HepG2 (cell line): ENCODE results near the gene SHFL.

Source experiments
- ARID3A ChIP-seq: IDR thresholded peaks from 2 replicates; pipeline ENCODE4 v1.6.1; 2012; ENCODE audit warnings: low read depth, low read length, improper control_type of control experiment
- CTCF ChIP-seq: sonication (generic); formaldehyde crosslinking; IDR thresholded peaks from 2 replicates; pipeline ENCODE4 v1.5.0; 2020; ENCODE audit warnings: mild to moderate bottlenecking, missing genetic modification reagents, moderate library complexity
- USF2 ChIP-seq, 2 experiments: sonication (generic) in 1 of 2; formaldehyde crosslinking in 1 of 2; IDR thresholded peaks; 2 replicates each; pipeline versions ENCODE4 v1.5.1 to v1.6.1; 2011 to 2020; ENCODE audit warnings: borderline replicate concordance in 1 of 2, low read depth in 1 of 2, low read length in 1 of 2, mild to moderate bottlenecking in 1 of 2, missing genetic modification reagents in 1 of 2, moderate library complexity in 1 of 2
- ZNF225 ChIP-seq: sonication (generic); formaldehyde crosslinking; IDR thresholded peaks from 2 replicates; pipeline ENCODE4 v1.4.0; 2020; ENCODE audit warnings: mild to moderate bottlenecking, missing genetic modification reagents

- TF ChIP-seq ZNF225 (CRISPR knock-in tag): no peak
- TF ChIP-seq CTCF (CRISPR knock-in tag): no peak
- TF ChIP-seq USF2 (IDR thresholded peaks at IDR 0.05; ENCODE audit: low read depth, low read length): no peak
- TF ChIP-seq USF2 (CRISPR knock-in tag; IDR thresholded peaks at IDR 0.05; ENCODE audit: borderline replicate concordance): no peak
- no peak for TF ChIP-seq ARID3A
Observed at GRCh38 chr19:10070730-10071446, 15.2 kb upstream of the SHFL start.
